LNCaP clone FGC (cell line): ENCODE results near the gene TFB1M.
"Not testable (repeated sequence)": the region's sequence is repeated elsewhere in the genome, so short reads cannot be mapped to it uniquely, and the experiment has no call there.

ENCODE experiments used
- DNase-seq: peaks from one replicate; pipeline ENCODE4 v3.0.0-alpha.2; 2011; ENCODE audit warnings: low read depth
- H3K4me3 ChIP-seq: 2 replicates; pipeline ENCODE4 v1.5.1; 2011; ENCODE audit warnings: mild to moderate bottlenecking, low read depth, low read length, control low read depth
- TF ChIP-seq, protein P1 (sequence below): IDR thresholded peaks from 2 replicates; pipeline ENCODE4 v1.5.1; 2012; ENCODE audit warnings: mild to moderate bottlenecking; ENCODE audit not compliant: control insufficient read depth, insufficient read depth; ENCODE audit errors: extremely low read depth

Gene TFB1M

DNA sequence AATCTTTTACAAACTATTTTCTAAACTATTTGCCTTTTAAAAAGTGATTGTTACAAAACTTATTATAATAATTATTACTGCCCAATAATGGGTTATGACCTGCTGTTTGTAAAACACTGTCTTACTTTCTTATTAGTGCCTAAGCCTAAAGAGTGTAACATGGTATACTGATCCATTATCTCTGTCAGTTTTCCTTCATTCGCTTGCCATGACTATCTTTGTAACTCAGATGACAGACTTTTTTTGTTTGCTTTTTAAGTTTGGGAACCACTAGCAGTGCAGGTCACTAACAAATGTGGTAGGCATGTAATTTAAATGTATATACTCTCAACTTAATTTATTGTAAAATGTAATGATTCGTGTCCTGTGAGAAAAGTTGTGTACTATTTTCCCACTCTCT lies 9.9 kb upstream of the TFB1M start:
- H3K4me3 ChIP-seq = no peak overlapping the region
- TF ChIP-seq, protein P1, sequence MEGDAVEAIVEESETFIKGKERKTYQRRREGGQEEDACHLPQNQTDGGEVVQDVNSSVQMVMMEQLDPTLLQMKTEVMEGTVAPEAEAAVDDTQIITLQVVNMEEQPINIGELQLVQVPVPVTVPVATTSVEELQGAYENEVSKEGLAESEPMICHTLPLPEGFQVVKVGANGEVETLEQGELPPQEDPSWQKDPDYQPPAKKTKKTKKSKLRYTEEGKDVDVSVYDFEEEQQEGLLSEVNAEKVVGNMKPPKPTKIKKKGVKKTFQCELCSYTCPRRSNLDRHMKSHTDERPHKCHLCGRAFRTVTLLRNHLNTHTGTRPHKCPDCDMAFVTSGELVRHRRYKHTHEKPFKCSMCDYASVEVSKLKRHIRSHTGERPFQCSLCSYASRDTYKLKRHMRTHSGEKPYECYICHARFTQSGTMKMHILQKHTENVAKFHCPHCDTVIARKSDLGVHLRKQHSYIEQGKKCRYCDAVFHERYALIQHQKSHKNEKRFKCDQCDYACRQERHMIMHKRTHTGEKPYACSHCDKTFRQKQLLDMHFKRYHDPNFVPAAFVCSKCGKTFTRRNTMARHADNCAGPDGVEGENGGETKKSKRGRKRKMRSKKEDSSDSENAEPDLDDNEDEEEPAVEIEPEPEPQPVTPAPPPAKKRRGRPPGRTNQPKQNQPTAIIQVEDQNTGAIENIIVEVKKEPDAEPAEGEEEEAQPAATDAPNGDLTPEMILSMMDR = no peak
- no peak for DNase-seq

DNA sequence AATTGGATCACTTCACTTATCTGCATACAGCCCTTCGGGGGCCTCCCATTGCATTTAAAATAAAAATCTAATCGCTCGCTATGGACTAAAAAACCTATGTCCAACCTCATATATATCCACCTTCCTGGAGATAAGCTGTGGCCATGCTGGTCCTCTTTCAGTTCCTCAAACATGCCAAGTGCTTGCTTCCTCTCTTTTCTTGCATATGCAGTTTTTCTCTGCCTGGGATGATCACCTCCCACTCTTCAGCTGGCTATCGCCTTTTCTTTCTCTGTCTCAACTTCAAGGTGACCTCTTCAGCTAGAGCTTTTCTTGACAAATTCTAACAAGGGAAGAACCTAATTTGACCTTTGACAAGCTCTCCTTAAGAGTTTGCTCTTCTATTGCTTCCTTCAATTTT lies 5.6 kb upstream of the TFB1M start:
- TF ChIP-seq, protein P1 = no peak
- no peak overlapping the region for H3K4me3 ChIP-seq
- DNase-seq = no peak

DNA sequence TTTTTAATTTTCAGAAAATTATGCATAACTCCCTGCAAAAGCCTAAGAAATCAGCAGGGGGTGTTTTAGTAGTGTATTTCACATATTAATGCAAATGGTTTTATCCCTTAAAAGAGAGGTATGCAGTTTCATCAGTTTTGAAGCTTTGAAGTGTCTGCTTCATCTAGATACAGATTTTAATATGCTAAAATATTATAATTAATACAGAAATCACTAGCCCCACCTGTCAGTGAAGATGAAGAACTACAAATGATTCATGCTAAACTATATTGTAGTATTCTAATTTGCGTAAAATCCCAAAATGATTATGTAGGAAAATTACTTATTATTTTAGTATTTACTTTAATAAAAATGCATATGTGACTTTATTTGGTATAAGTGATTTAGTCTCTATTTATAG lies 2.9 kb upstream of the TFB1M start:
- TF ChIP-seq, protein P1 = 0 out of 2 replicates have a peak, but pooled peaks have one; percentile 1
- H3K4me3 ChIP-seq = no peak overlapping the region
- DNase-seq = no peak

DNA sequence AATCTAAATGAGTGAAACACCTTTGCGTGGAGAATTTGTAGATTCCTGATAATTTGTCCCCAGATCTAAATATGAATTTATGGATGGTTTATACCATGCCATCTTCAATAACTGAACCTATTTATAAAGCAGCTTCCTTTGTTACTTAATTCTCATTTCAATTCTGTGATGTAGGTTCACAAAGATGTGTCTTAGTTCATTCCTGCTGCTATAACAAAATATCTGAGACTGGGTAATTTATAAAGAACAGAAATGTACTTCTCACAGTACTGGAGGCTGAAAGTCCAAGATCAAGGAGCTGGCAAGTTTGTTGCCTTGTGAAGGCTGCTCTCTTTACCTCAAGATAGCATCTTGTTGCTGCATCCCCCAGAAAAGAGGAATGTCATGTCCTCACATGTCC lies 2.1 kb upstream of the TFB1M start:
- DNase-seq = no peak
- H3K4me3 ChIP-seq = no peak overlapping the region
- TF ChIP-seq, protein P1 = no peak

DNA sequence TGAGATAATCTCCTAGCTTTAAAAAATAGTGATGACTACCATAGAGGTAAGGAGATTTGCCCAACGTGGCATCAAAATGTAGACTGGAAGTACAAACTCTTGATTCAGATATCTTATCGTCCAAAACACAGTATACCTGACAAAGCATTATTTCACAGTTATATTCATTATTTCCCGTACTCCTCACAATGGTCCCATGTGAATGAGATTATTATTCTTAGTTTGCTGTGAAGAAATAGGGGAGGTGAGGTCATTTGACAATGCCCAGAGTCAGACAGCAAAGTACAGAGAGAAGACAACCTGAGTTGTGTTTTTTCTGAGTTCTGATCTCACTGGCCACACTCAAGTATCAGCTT lies 1.2 kb upstream of the TFB1M start:
- peak overlapping the region; percentile 92 for H3K4me3 ChIP-seq
- DNase-seq = no peak
- TF ChIP-seq, protein P1 = no peak

DNA sequence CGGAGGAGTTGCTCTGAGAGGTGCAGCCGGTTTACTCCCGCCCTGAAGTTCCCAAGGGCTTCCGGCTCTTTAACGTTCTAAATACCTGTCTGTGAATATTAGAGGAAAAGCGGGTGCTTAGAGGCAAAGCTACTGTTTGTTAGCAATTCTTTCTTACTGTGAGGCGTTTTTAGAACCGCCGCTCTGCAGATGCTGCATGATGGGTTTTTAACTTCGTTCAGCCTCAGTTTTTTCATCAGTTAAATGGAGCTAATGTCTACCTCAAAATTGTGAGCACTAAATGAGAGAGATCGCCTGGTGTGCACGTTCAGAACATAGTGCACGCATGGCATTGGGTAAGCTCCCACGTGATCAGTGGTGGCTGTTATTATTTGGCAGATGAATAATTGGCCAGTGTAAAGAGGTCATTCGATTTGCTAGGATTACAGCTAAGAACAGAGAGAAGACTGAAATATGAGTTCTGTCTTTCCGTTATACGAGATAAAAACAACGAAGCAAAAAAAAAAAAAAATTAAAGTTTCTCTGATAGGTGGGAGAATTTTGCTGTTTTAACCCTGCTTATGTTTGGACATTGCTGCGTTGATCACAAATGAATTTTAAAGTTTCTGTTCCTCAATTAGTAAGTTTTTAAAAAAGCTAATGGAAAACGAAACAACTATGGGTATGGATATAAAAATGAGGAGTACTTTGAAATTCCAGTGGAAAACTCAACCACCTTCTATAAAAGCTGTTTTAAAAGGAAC lies 660 bp upstream of the TFB1M start:
- DNase-seq = peak; percentile 73
- TF ChIP-seq, protein P1 = no peak
- peak overlapping the region; percentile 92 for H3K4me3 ChIP-seq

DNA sequence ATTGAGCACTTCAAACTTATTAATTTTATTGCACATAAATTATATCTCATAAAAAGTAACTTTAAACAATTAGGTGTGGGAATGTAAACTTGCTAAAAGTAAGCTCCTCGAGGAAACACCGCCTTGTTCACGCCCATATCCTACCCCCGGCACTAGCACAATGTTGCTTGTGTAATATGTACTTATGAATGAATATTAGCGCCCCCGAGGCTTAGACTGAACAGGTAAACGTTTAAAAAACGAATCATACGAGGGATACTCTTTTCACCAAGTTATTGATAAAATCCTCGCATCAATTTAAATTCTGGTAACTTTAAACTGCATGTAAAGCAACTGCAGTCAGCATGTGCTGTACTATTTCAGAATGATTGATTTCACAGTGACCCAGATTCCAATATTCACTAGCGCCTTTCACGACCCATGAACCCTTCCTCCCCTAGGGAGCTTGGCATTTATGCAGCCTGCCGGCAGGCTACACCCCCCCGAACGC lies 637 bp downstream of the TFB1M start:
- no peak for DNase-seq
- TF ChIP-seq, protein P1 = no peak
- peak overlapping the region; percentile 92 for H3K4me3 ChIP-seq

DNA sequence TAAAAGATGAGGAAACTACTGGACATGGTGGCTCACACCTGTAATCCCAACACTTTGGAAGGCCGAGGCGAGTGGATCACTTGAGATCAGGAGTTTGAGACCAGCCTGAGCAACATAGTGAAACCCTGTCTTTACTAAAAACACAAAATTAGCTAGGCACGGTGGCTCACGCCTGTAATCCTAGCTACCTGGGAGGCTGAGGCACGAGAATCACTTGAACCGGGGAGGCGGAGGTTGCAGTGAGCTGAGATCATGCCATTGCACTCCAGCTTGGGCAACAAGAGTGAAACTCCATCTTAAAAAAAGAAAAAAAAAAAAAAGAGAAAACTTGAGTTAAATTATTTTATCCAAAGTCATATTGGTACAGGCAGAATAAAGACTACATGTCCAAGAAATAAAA lies 1.3 kb downstream of the TFB1M start:
- peak overlapping the region; percentile 92 for H3K4me3 ChIP-seq

More for the DNA sequence above, 1.3 kb downstream of the TFB1M start:
- DNase-seq = not testable (repeated sequence)
